ENCODE data around the gene PLA2G4E. TPM values are rescaled to one million over a fixed set of nuclear protein-coding genes. Genes with fewer than 3 reads are reported as not detected.

The PLA2G4E gene
- total RNA-seq, 4 donors from 2014 or later: 0.12 TPM; not detected in 3

DNA sequence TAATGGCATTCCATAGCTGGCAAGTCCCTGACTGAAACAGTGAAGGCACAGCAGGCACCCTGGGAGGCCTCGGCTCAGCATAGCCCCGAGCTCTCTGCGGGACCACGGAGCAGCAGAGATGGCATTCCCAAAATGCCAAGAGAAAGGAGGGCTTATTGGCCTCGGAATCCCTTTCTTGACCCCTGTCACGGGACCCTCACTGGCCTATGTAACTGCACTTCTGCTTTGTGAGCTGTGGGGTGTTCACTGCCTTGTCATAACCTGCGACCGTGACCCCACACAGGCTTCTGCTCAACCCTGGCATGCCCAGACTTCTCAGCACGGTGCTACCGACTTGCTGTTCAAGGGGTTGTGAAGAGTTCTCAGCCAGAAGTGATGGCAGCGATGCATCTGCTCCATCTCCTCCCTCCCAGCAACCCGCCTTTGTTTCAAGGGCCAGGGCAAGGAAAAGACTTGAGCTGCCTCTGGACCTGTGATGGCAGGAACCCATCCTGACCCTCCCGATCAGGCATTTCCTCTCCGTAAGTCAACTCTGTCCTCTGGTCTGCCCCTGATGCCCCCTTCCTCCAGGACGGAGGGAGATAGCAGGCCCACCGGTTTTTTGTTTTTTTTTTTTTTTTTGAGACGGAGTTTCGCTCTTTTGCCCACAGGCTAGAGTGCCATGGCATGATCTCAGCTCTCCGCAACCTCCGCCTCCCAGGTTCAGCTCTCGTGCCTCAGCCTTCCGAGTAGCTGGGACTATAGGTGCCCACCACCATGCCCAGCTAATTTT lies 79.0 kb downstream of the PLA2G4E start:
- TF ChIP-seq, protein P1, sequence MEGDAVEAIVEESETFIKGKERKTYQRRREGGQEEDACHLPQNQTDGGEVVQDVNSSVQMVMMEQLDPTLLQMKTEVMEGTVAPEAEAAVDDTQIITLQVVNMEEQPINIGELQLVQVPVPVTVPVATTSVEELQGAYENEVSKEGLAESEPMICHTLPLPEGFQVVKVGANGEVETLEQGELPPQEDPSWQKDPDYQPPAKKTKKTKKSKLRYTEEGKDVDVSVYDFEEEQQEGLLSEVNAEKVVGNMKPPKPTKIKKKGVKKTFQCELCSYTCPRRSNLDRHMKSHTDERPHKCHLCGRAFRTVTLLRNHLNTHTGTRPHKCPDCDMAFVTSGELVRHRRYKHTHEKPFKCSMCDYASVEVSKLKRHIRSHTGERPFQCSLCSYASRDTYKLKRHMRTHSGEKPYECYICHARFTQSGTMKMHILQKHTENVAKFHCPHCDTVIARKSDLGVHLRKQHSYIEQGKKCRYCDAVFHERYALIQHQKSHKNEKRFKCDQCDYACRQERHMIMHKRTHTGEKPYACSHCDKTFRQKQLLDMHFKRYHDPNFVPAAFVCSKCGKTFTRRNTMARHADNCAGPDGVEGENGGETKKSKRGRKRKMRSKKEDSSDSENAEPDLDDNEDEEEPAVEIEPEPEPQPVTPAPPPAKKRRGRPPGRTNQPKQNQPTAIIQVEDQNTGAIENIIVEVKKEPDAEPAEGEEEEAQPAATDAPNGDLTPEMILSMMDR (IDR thresholded peaks at IDR 0.05): no peak
- DNase-seq (ENCODE audit: low spot score) (no peak), ATAC-seq (ENCODE audit: low FRiP score) (no peak)

DNA sequence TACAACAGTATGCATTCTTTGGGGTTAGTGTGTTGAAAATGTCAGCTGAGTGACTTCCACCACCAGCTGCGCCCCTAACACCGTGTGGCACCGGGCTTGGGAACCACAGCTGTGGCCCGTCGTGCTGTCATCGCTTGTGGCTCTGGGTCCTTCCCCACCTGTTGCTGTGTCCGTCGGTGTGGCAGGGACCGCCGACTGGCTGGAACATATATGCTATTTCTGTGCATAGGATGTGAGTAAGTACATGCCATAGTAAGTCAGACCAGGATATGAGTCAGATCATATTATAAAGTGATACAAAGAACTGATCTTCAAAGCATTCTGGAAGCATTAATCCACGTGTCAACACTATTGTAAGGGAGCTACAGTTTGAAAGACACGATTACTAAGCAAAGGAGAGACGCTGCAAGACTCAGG lies 80.4 kb downstream of the PLA2G4E start:
- TF ChIP-seq, protein P1 (IDR thresholded peaks at IDR 0.05): no peak
- DNase-seq (ENCODE audit: low spot score) (no peak), ATAC-seq (ENCODE audit: low FRiP score) (no peak)

DNA sequence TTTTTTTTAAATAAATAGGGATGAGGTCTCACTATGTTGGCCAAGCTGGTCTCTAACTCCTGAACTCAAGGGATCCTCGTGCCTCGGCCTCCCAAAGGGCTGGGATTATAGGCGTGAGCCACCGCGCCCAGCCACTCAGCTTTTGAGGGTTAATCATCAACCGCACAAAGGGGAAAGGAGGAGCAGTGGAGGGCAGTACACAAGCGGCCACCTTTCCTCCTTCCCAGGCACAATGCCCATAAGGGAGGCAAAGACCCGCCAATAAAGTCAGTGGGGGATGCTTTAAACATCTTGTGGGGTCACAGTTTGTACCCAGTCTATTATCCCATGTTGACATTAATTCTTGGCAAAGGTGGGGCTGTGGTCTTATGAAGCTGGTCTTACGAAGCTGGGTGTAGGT lies 80.9 kb downstream of the PLA2G4E start:
- no peak for ATAC-seq (ENCODE audit: low FRiP score)
- TF ChIP-seq, protein P1 (IDR thresholded peaks at IDR 0.05): no peak
- DNase-seq (ENCODE audit: low spot score): no peak

DNA sequence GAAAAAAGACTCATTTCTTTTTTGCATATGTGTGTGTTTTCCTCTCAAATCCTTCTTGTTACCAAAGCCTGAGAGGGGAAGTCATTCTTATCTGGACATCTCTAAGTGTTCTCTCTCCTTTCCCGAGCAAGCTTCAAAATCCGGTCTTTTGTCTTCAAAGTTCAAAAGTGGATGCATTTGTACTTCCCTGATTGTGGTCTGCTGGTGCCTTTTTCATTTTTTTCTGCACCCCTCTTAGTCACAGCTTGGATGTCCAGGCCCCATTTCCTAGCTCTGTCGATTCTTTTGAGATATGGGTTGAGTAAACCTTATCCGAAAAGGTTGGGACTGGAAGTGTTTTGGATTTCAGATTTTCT lies 83.3 kb downstream of the PLA2G4E start:
- TF ChIP-seq, protein P1 (IDR thresholded peaks at IDR 0.05): no peak
- ATAC-seq (ENCODE audit: low FRiP score): no peak

DNA sequence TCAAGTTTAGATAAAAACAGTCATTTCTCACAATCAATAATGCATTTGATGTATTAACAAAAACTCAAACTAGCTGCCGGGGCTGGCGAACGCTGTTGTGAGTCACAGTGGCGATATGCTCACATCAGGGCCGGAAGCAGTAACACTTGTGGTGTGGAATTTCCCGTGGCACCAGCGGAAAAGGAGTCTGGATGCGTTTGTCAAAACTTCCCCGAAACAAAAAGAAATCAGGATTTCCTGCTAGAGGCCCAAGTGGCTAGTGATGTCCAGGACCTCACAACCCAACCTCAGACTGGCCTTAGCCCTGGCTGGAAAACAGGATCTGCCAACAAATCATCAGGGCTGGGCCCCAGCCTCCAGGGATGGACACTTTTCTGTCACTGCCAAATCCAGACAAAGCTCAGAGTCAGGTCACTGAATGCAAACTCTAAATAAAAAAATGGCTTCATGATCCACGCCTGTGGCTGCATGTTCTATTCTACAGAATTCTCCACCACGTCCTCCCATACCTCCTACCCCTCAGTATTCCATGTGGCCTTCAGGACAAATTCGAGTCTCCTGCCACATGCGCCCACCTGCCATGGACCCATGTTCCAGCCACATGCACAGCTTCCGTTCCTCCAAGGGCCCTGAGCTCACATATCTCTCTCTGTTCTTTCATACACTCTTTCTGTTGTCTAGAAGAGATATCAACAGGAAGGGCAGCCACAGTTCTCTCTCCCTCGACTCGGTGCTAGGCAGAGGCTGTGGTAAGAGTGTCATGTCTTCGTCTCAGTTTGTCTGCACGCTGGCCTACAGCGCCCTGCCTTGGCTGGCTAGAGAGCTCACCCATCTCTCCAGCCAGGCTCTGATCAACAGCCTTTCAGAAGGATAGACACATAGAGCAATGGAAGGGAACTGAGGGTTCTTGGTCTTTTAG lies 83.9 kb downstream of the PLA2G4E start:
- no peak for DNase-seq (ENCODE audit: low spot score)
- no peak for ATAC-seq (ENCODE audit: low FRiP score)
- TF ChIP-seq, protein P1 (IDR thresholded peaks at IDR 0.05): no peak

More for the DNA sequence above, 83.3 kb downstream of the PLA2G4E start:
- no peak for DNase-seq (ENCODE audit: low spot score)

DNA sequence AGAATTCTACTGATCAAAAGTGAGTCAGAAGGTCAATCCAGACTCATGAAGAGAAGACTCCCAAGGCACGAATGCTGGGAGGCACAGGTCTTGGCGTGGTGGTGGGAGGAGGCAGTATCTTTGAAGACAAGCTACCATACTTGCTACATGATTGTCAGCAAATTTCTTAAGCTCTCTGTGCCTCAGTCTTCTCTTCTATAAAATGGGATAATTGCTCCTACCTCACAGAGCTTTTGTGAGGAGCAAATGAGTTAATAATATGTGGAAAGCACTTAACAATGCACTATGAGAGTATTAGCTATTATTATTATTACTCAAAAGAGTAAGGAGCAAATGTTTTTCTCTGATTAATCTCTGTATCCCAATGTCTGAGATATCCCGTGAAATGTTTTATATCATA lies 84.7 kb downstream of the PLA2G4E start:
- ATAC-seq (ENCODE audit: low FRiP score) (no peak), DNase-seq (ENCODE audit: low spot score) (no peak)

More for the DNA sequence above, 84.7 kb downstream of the PLA2G4E start:
- TF ChIP-seq, protein P1 (IDR thresholded peaks at IDR 0.05): no peak

Measured in omental fat pad (tissue), 4 donors.